Activated naive CD8-positive, alpha-beta T cell treated with anti-CD3 and anti-CD28 coated beads, Interleukin-2, amount 50 U/mL, for 24 hours (primary cell): ENCODE data around the gene CHM.
A peak's percentile ranks its signal among the peaks of the same experiment; 100 is the strongest.
"Not testable (repeated sequence)": the region's sequence is repeated elsewhere in the genome, so short reads cannot be mapped to it uniquely, and the experiment has no call there.

Source experiments
- ATAC-seq: fragments of 150-1000 bp; cut with Tn5 transposase; one replicate; pipeline ENCODE4 v1.10.0; 2021
- DNase-seq: peaks from one replicate; pipeline ENCODE4 v3.0.0; 2021
- H3K27ac Mint-ChIP-seq: one replicate; pipeline ENCODE4 v1.8.0; 2021; ENCODE audit warnings: mild to moderate bottlenecking, mixed read lengths
- H3K27me3 Mint-ChIP-seq: one replicate; pipeline ENCODE4 v1.8.0; 2021; ENCODE audit warnings: mixed read lengths
- H3K36me3 Mint-ChIP-seq: one replicate; pipeline ENCODE4 v1.8.0; 2021; ENCODE audit warnings: low read depth, mixed read lengths
- H3K4me1 Mint-ChIP-seq: one replicate; pipeline ENCODE4 v1.8.0; 2021; ENCODE audit warnings: mixed read lengths
- H3K4me3 Mint-ChIP-seq: one replicate; pipeline ENCODE4 v1.8.0; 2021; ENCODE audit warnings: mild to moderate bottlenecking, moderate library complexity, mixed read lengths
- H3K9me3 Mint-ChIP-seq: one replicate; pipeline ENCODE4 v1.8.0; 2021; ENCODE audit warnings: mixed read lengths

CHM gene

GRCh38 chrX:86014421-86014820, 32.9 kb downstream of the CHM start:
- no peak for ATAC-seq
- DNase-seq: no peak
- Mint-ChIP-seq H3K27ac (no peak overlapping the region), H3K36me3 (peaks cover 28% of the 10 kb centered on the region), H3K4me3 (no peak overlapping the region), H3K9me3 (peaks cover 4% of the 10 kb centered on the region), H3K27me3 (no peaks in the 10 kb centered on the region), H3K4me1 (peaks cover 20% of the 10 kb centered on the region)

GRCh38 chrX:86013792-86014191, 33.6 kb downstream of the CHM start:
- no peak overlapping the region for H3K4me3 Mint-ChIP-seq
- H3K9me3 Mint-ChIP-seq: peaks cover 4% of the 10 kb centered on the region
- DNase-seq (no peak), ATAC-seq (no peak)
- peaks cover 18% of the 10 kb centered on the region for H3K4me1 Mint-ChIP-seq
- no peak overlapping the region for H3K27ac Mint-ChIP-seq
- peaks cover 26% of the 10 kb centered on the region for H3K36me3 Mint-ChIP-seq
- no peaks in the 10 kb centered on the region for H3K27me3 Mint-ChIP-seq

- Mint-ChIP-seq H3K27me3 (no peaks in the 10 kb centered on the region), H3K27ac (no peak overlapping the region), H3K36me3 (peaks cover 22% of the 10 kb centered on the region), H3K4me1 (peaks cover 15% of the 10 kb centered on the region), H3K4me3 (no peak overlapping the region), H3K9me3 (peaks cover 4% of the 10 kb centered on the region)
- no peak for DNase-seq
- ATAC-seq: no peak
These were observed 35.2 kb downstream of the CHM start for GRCh38 chrX:86012188-86012587.

GRCh38 chrX:86009803-86010202, 37.6 kb downstream of the CHM start:
- H3K4me3 Mint-ChIP-seq, ATAC-seq, H3K27ac Mint-ChIP-seq, H3K27me3 Mint-ChIP-seq, H3K9me3 Mint-ChIP-seq, DNase-seq: not testable (repeated sequence)
- Mint-ChIP-seq H3K36me3 (peaks cover 16% of the 10 kb centered on the region), H3K4me1 (peaks cover 17% of the 10 kb centered on the region)

GRCh38 chrX:86007891-86008290, 39.5 kb downstream of the CHM start:
- not testable (repeated sequence) for H3K4me3 Mint-ChIP-seq, H3K27ac Mint-ChIP-seq, ATAC-seq, DNase-seq, H3K27me3 Mint-ChIP-seq, H3K9me3 Mint-ChIP-seq
- Mint-ChIP-seq H3K4me1 (peaks cover 24% of the 10 kb centered on the region), H3K36me3 (peaks cover 13% of the 10 kb centered on the region)

GRCh38 chrX:86002076-86002896, 45.1 kb downstream of the CHM start:
- Mint-ChIP-seq H3K4me1 (peaks cover 35% of the 10 kb centered on the region), H3K36me3 (peaks cover 4% of the 10 kb centered on the region), H3K27ac (no peak overlapping the region), H3K27me3 (no peaks in the 10 kb centered on the region), H3K4me3 (no peak overlapping the region), H3K9me3 (no peaks in the 10 kb centered on the region)
- ATAC-seq (no peak), DNase-seq (peak; percentile 3)

- Mint-ChIP-seq H3K4me1 (peaks cover 30% of the 10 kb centered on the region), H3K27me3 (no peaks in the 10 kb centered on the region), H3K36me3 (no peaks in the 10 kb centered on the region), H3K4me3 (no peak overlapping the region), H3K27ac (no peak overlapping the region), H3K9me3 (no peaks in the 10 kb centered on the region)
- ATAC-seq (no peak), DNase-seq (no peak)
These were observed 48.4 kb downstream of the CHM start for GRCh38 chrX:85998954-85999353.

GRCh38 chrX:85996555-85996954, 50.8 kb downstream of the CHM start:
- no peaks in the 10 kb centered on the region for H3K27me3 Mint-ChIP-seq
- H3K4me1 Mint-ChIP-seq: peaks cover 26% of the 10 kb centered on the region

GRCh38 chrX:85995641-85996040, 51.7 kb downstream of the CHM start:
- Mint-ChIP-seq H3K27me3 (no peaks in the 10 kb centered on the region), H3K36me3 (peaks cover under 1% of the 10 kb centered on the region), H3K4me1 (peaks cover 24% of the 10 kb centered on the region), H3K27ac (no peak overlapping the region), H3K9me3 (no peaks in the 10 kb centered on the region), H3K4me3 (no peak overlapping the region)
- DNase-seq: no peak
- no peak for ATAC-seq

More at GRCh38 chrX:85996555-85996954, 50.8 kb downstream of the CHM start:
- ATAC-seq (no peak), DNase-seq (no peak)
- Mint-ChIP-seq H3K36me3 (no peaks in the 10 kb centered on the region), H3K4me3 (no peak overlapping the region), H3K27ac (no peak overlapping the region), H3K9me3 (no peaks in the 10 kb centered on the region)

GRCh38 chrX:85994797-85995196, 52.6 kb downstream of the CHM start:
- no peak overlapping the region for H3K27ac Mint-ChIP-seq
- peaks cover 4% of the 10 kb centered on the region for H3K9me3 Mint-ChIP-seq
- ATAC-seq: no peak
- no peaks in the 10 kb centered on the region for H3K27me3 Mint-ChIP-seq
- no peak overlapping the region for H3K4me3 Mint-ChIP-seq
- H3K4me1 Mint-ChIP-seq: peaks cover 22% of the 10 kb centered on the region
- DNase-seq: no peak
- H3K36me3 Mint-ChIP-seq: peaks cover 6% of the 10 kb centered on the region

GRCh38 chrX:85994228-85994627, 53.1 kb downstream of the CHM start:
- Mint-ChIP-seq H3K36me3 (peaks cover 6% of the 10 kb centered on the region), H3K27ac (no peak overlapping the region), H3K9me3 (peaks cover 4% of the 10 kb centered on the region), H3K4me1 (peaks cover 22% of the 10 kb centered on the region), H3K27me3 (no peaks in the 10 kb centered on the region), H3K4me3 (no peak overlapping the region)
- ATAC-seq: no peak
- no peak for DNase-seq

GRCh38 chrX:85993539-85994197, 53.7 kb downstream of the CHM start:
- no peak for ATAC-seq
- Mint-ChIP-seq H3K27me3 (no peaks in the 10 kb centered on the region), H3K9me3 (peaks cover 4% of the 10 kb centered on the region)

GRCh38 chrX:85992811-85993229, 54.5 kb downstream of the CHM start:
- no peak overlapping the region for H3K4me3 Mint-ChIP-seq

More at GRCh38 chrX:85993539-85994197, 53.7 kb downstream of the CHM start:
- Mint-ChIP-seq H3K4me1 (peaks cover 23% of the 10 kb centered on the region), H3K36me3 (peaks cover 6% of the 10 kb centered on the region), H3K4me3 (no peak overlapping the region), H3K27ac (no peak overlapping the region)
- no peak for DNase-seq

GRCh38 chrX:85988353-85988752, 59.0 kb downstream of the CHM start:
- ATAC-seq (no peak), DNase-seq (no peak)
- Mint-ChIP-seq H3K4me3 (no peak overlapping the region), H3K27me3 (no peaks in the 10 kb centered on the region), H3K27ac (no peak overlapping the region), H3K9me3 (peaks cover 4% of the 10 kb centered on the region), H3K4me1 (peaks cover 15% of the 10 kb centered on the region), H3K36me3 (peaks cover 14% of the 10 kb centered on the region)

More at GRCh38 chrX:85992811-85993229, 54.5 kb downstream of the CHM start:
- H3K27ac Mint-ChIP-seq: no peak overlapping the region
- peaks cover 6% of the 10 kb centered on the region for H3K36me3 Mint-ChIP-seq
- DNase-seq: no peak
- peak; percentile 40 for ATAC-seq
- peaks cover 29% of the 10 kb centered on the region for H3K4me1 Mint-ChIP-seq
- H3K9me3 Mint-ChIP-seq: peaks cover 4% of the 10 kb centered on the region
- no peaks in the 10 kb centered on the region for H3K27me3 Mint-ChIP-seq

- no peak for ATAC-seq
- H3K4me1 Mint-ChIP-seq: no peaks in the 10 kb centered on the region
- H3K9me3 Mint-ChIP-seq: no peaks in the 10 kb centered on the region
These were observed 67.1 kb downstream of the CHM start for GRCh38 chrX:85980286-85980685.

More at GRCh38 chrX:85980286-85980685, 67.1 kb downstream of the CHM start:
- Mint-ChIP-seq H3K27ac (no peak overlapping the region), H3K27me3 (no peaks in the 10 kb centered on the region), H3K36me3 (peaks cover 27% of the 10 kb centered on the region), H3K4me3 (no peak overlapping the region)
- no peak for DNase-seq
